K562 (cell line): ENCODE data around the gene SLC22A23. TPM values are rescaled to one million over a fixed set of nuclear protein-coding genes. Genes with fewer than 3 reads are reported as not detected.

ENCODE experiments used
- CEBPB ChIP-seq: fragments of 450-650 bp; IDR thresholded peaks from 2 replicates; pipeline ENCODE4 v1.6.1; 2016; ENCODE audit warnings: missing genetic modification characterization, missing compliant biosample characterization
- FOXO4 ChIP-seq: fragments of 450-650 bp; formaldehyde crosslinking; IDR thresholded peaks from 2 replicates; pipeline ENCODE4 v1.4.0; 2020; ENCODE audit warnings: mild to moderate bottlenecking, moderate library complexity
- FUS ChIP-seq: fragments of 200-400 bp; formaldehyde crosslinking; optimal IDR thresholded peaks from 2 replicates; pipeline ENCODE3; 2017; ENCODE audit warnings: low read depth, low read length
- HMGN3 ChIP-seq: IDR thresholded peaks from 2 replicates; pipeline ENCODE4 v1.6.1; 2011; ENCODE audit warnings: borderline replicate concordance, low read depth, mild to moderate bottlenecking, mixed read lengths, low read length; ENCODE audit not compliant: insufficient read length; ENCODE audit errors: extremely low read depth
- HNRNPH1 ChIP-seq: fragments of 200-400 bp; formaldehyde crosslinking; optimal IDR thresholded peaks from 2 replicates; pipeline ENCODE3; 2017; ENCODE audit warnings: low read depth, mild to moderate bottlenecking, low read length, moderate library complexity
- KDM2B ChIP-seq: fragments of 250-450 bp; sonication (Bioruptor Pico); IDR thresholded peaks from 2 replicates; pipeline ENCODE4 v1.8.0; 2021; ENCODE audit warnings: mild to moderate bottlenecking, moderate library complexity
- MAFF ChIP-seq: IDR thresholded peaks from 2 replicates; pipeline ENCODE4 v1.6.1; 2012; ENCODE audit warnings: low read length, improper control_type of control experiment
- MAZ ChIP-seq, 2 experiments: fragments of 450-650 bp in 1 of 2; sonication (generic) in 1 of 2; formaldehyde crosslinking; IDR thresholded peaks in 1 of 2; conservative IDR thresholded peaks in 1 of 2; 2 replicates each; pipeline versions ENCODE4 v1.4.0 to v1.5.0; 2020; ENCODE audit warnings: mild to moderate bottlenecking in 1 of 2, missing genetic modification reagents in 1 of 2
- MBD2 ChIP-seq: sonication (generic); IDR thresholded peaks from 2 replicates; pipeline ENCODE4 v1.6.1; 2016; ENCODE audit warnings: low read depth, borderline replicate concordance
- PHF21A ChIP-seq: fragments of 450-650 bp; IDR thresholded peaks from 2 replicates; pipeline ENCODE4 v1.6.1; 2017; ENCODE audit warnings: low read depth, borderline replicate concordance
- POLR3A ChIP-seq: IDR thresholded peaks from 2 replicates; pipeline ENCODE4 v1.6.1; 2011; ENCODE audit warnings: borderline replicate concordance, mild to moderate bottlenecking, moderate library complexity; ENCODE audit not compliant: insufficient read length, insufficient read depth; ENCODE audit errors: extremely low read depth
- PPARD ChIP-seq: fragments of 250-450 bp; sonication (Bioruptor Pico); IDR thresholded peaks from 2 replicates; pipeline ENCODE4 v1.8.0; 2022; ENCODE audit warnings: inconsistent platforms, mild to moderate bottlenecking, moderate library complexity
- SAFB2 ChIP-seq: fragments of 200-400 bp; formaldehyde crosslinking; IDR thresholded peaks from 2 replicates; pipeline ENCODE4 v1.6.1; 2018; ENCODE audit warnings: borderline replicate concordance, low read length, low read depth, moderate library complexity; ENCODE audit not compliant: severe bottlenecking
- SRF ChIP-seq, 2 experiments: fragments of 250-450, 450-650 bp in 1 of 2; sonication (Bioruptor Pico) in 1 of 2; sonication (generic) in 1 of 2; formaldehyde crosslinking; IDR thresholded peaks; 2 replicates each; pipeline versions ENCODE4 v1.5.0 to v1.5.1; 2020 to 2022; ENCODE audit warnings: mild to moderate bottlenecking in 1 of 2, missing genetic modification reagents in 1 of 2
- TARDBP ChIP-seq: fragments of 450-650 bp; IDR thresholded peaks from 2 replicates; pipeline ENCODE4 v1.6.1; 2016
- TCF7L2 ChIP-seq: fragments of 150-350 bp; IDR thresholded peaks from 2 replicates; pipeline ENCODE4 v1.6.1; 2016; ENCODE audit warnings: low read depth, mild to moderate bottlenecking, low read length, moderate library complexity
- ZNF41 ChIP-seq: fragments of 250-450 bp; sonication (Bioruptor Pico); conservative IDR thresholded peaks from 2 replicates; pipeline ENCODE4 v1.4.0; 2020; ENCODE audit warnings: mild to moderate bottlenecking
- ZNF449 ChIP-seq: fragments of 250-450 bp; sonication (Bioruptor Pico); IDR thresholded peaks from 2 replicates; pipeline ENCODE4 v1.8.0; 2022; ENCODE audit warnings: moderate library complexity, mild to moderate bottlenecking, inconsistent platforms
- ZNF551 ChIP-seq: fragments of 250-450 bp; sonication (Bioruptor Pico); IDR thresholded peaks from 2 replicates; pipeline ENCODE4 v1.5.0; 2021; ENCODE audit warnings: mild to moderate bottlenecking, moderate library complexity
- ZNF561 ChIP-seq: fragments of 450-650 bp; formaldehyde crosslinking; conservative IDR thresholded peaks from 2 replicates; pipeline ENCODE4 v1.4.0; 2020; ENCODE audit warnings: mild to moderate bottlenecking, moderate library complexity
- polyA plus RNA-seq, 8 experiments: library from polyadenylated mRNA; depleted of rRNA in 4 of 8; stranded (reverse) in 5 of 8; unstranded in 3 of 8; fragments of >200 nt; fragmentation: Nextera tagmentation in 2 of 8; fragmentation: Illumina TruSeq in 1 of 8; extraction: Ambion mirVana in 2 of 8; extraction: Trizol in 1 of 8; gene quantifications; 2 replicates each; pipeline versions ENCODE4 v1.2.1 to v1.2.3, GENCODE V29; 2011 to 2014; ENCODE audit warnings: inconsistent platforms in 1 of 8, missing spikeins in 1 of 8
- total RNA-seq, 7 experiments: library from RNA; depleted of rRNA in 6 of 7; stranded (reverse); fragments of >200 nt in 6 of 7; fragmentation: Illumina TruSeq in 2 of 7; extraction: Trizol in 2 of 7; gene quantifications; 2 replicates each; pipeline versions ENCODE4 v1.2.1 to v1.2.3, GENCODE V29; 2011 to 2021; ENCODE audit warnings: low replicate concordance in 1 of 7
- TF ChIP-seq, protein P1 (sequence below): fragments of 250-450 bp; sonication (Bioruptor Pico); IDR thresholded peaks from 2 replicates; pipeline ENCODE4 v1.8.0; 2021; ENCODE audit warnings: mild to moderate bottlenecking, moderate library complexity
- TF ChIP-seq, protein P2 (sequence below), 2 experiments: fragments of 200-800 bp in 1 of 2; sonication (Bioruptor generic) in 1 of 2; sonication (generic) in 1 of 2; formaldehyde crosslinking in 1 of 2; IDR thresholded peaks in 1 of 2; conservative IDR thresholded peaks in 1 of 2; 2 replicates each; pipeline versions ENCODE4 v1.5.0 to v1.6.1; 2016 to 2020; ENCODE audit warnings: missing compliant biosample characterization in 1 of 2, missing genetic modification characterization in 1 of 2, missing genetic modification reagents in 1 of 2

SLC22A23 gene
- total and polyA plus RNA-seq, 9 of the 15 experiments (the other 6 are each of a cell fraction or from before 2014, with no cell fraction given), result 0.30 to 8.7 (median 2.5) TPM

- TF ChIP-seq TARDBP, result 0 out of 2 replicates have a peak, but pooled peaks have one; percentile 19
- no peak for TF ChIP-seq PPARD (CRISPR knock-in tag)
- no peak for TF ChIP-seq POLR3A
- TF ChIP-seq, protein P1, sequence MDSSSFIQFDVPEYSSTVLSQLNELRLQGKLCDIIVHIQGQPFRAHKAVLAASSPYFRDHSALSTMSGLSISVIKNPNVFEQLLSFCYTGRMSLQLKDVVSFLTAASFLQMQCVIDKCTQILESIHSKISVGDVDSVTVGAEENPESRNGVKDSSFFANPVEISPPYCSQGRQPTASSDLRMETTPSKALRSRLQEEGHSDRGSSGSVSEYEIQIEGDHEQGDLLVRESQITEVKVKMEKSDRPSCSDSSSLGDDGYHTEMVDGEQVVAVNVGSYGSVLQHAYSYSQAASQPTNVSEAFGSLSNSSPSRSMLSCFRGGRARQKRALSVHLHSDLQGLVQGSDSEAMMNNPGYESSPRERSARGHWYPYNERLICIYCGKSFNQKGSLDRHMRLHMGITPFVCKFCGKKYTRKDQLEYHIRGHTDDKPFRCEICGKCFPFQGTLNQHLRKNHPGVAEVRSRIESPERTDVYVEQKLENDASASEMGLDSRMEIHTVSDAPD (CRISPR knock-in tag), result no peak
- peak; percentile 100 for TF ChIP-seq CEBPB (tag)
- no peak for TF ChIP-seq ZNF551
- TF ChIP-seq MBD2, result no peak
- peak in 1 of 2 experiments; percentile 92; a peak in 2 of 4 replicates for TF ChIP-seq SRF (CRISPR knock-in tag; IDR thresholded peaks at IDR 0.05)
- TF ChIP-seq ZNF449 (CRISPR knock-in tag), result no peak
- peak; percentile 57; the same call in 1 of the 2 replicates for TF ChIP-seq TCF7L2
- TF ChIP-seq PHF21A, result no peak
- no peak for TF ChIP-seq FOXO4 (CRISPR knock-in tag)
- no peak for TF ChIP-seq HNRNPH1
- TF ChIP-seq HMGN3, result no peak
- TF ChIP-seq MAFF, result no peak
- TF ChIP-seq FUS, result no peak
- TF ChIP-seq, protein P2, sequence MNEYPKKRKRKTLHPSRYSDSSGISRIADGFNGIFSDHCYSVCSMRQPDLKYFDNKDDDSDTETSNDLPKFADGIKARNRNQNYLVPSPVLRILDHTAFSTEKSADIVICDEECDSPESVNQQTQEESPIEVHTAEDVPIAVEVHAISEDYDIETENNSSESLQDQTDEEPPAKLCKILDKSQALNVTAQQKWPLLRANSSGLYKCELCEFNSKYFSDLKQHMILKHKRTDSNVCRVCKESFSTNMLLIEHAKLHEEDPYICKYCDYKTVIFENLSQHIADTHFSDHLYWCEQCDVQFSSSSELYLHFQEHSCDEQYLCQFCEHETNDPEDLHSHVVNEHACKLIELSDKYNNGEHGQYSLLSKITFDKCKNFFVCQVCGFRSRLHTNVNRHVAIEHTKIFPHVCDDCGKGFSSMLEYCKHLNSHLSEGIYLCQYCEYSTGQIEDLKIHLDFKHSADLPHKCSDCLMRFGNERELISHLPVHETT (CRISPR knock-in tag; conservative IDR thresholded peaks at IDR 0.05 in 1 of 2, IDR thresholded peaks at IDR 0.05 in 1 of 2), result no peak
- TF ChIP-seq SAFB2, result no peak
- TF ChIP-seq KDM2B (CRISPR knock-in tag), result no peak
- TF ChIP-seq ZNF41 (CRISPR knock-in tag), result no peak
- no peak for TF ChIP-seq ZNF561
- TF ChIP-seq MAZ (CRISPR knock-in tag; conservative IDR thresholded peaks at IDR 0.05 in 1 of 2, IDR thresholded peaks at IDR 0.05 in 1 of 2), result no peak; a peak in 1 of 4 replicates
Observed at GRCh38 chr6:3409699-3410384, 47.0 kb downstream of the SLC22A23 start (continued).
